CD4-positive, alpha-beta T cell (primary cell): ENCODE measurements around the gene CNTN6. TPM values are rescaled to one million over a fixed set of nuclear protein-coding genes. Genes with fewer than 3 reads are reported as not detected.

Source experiments
- ATAC-seq: fragments of 200-7000 bp; cut with Tn5 transposase; one replicate; pipeline ENCODE4 v1.10.0; 2022; ENCODE audit warnings: mild to moderate bottlenecking; ENCODE audit not compliant: poor library complexity
- CTCF ChIA-PET: fragments of 350-600 bp; sonication (Branson Sonifier 250); formaldehyde crosslinking; loops from one replicate; lab custom pipeline; 2021; ENCODE audit warnings: antibody characterized with exemption, inconsistent platforms; lab: Charles Lee
- POLR2A ChIA-PET: fragments of 350-600 bp; sonication (Branson Sonifier 250); formaldehyde crosslinking; loops from one replicate; lab custom pipeline; 2021; ENCODE audit warnings: antibody characterized with exemption, inconsistent platforms; lab: Charles Lee
- DNase-seq, 14 experiments: peaks; one replicate each; pipeline ENCODE4 v3.0.0-alpha.2; 2013 to 2020; ENCODE audit warnings: mixed read lengths in 2 of 14
- H3K27ac ChIP-seq, 2 donors: one replicate each; pipeline versions ENCODE4 v1.5.1 to v1.7.0; 2013; ENCODE audit warnings: low read length in 2 of 2, low read depth in 1 of 2, mild to moderate bottlenecking in 1 of 2
- H3K27me3 ChIP-seq, 2 experiments: 1 replicate in 1 of 2; 2 replicates in 1 of 2; pipeline versions ENCODE4 v1.6.1 to v1.7.0; 2013; ENCODE audit warnings: low read length in 2 of 2, control low read depth in 1 of 2, mild to moderate bottlenecking in 1 of 2, moderate library complexity in 1 of 2; ENCODE audit not compliant: insufficient read depth in 2 of 2, control insufficient read depth in 1 of 2
- H3K36me3 ChIP-seq: one replicate; pipeline ENCODE4 v1.6.1; 2013; ENCODE audit warnings: low read length, control low read depth; ENCODE audit not compliant: insufficient read depth
- H3K4me1 ChIP-seq: one replicate; pipeline ENCODE4 v1.6.1; 2013; ENCODE audit warnings: low read length, control low read depth; ENCODE audit not compliant: insufficient read depth
- H3K4me3 ChIP-seq: one replicate; pipeline ENCODE4 v1.5.1; 2013; ENCODE audit warnings: mild to moderate bottlenecking, low read length, moderate library complexity
- H3K9me3 ChIP-seq, 2 experiments: 1 replicate in 1 of 2; 2 replicates in 1 of 2; pipeline versions ENCODE4 v1.6.1 to v1.7.0; 2013; ENCODE audit warnings: low read length in 2 of 2, mild to moderate bottlenecking in 2 of 2, control low read depth in 1 of 2, moderate library complexity in 1 of 2; ENCODE audit not compliant: control insufficient read depth in 1 of 2, insufficient read depth in 1 of 2
- H3K27ac Mint-ChIP-seq: one replicate; pipeline ENCODE4 v1.8.0; 2020; ENCODE audit warnings: mixed read lengths
- H3K27me3 Mint-ChIP-seq: one replicate; pipeline ENCODE4 v1.8.0; 2021; ENCODE audit warnings: mixed read lengths
- H3K36me3 Mint-ChIP-seq: one replicate; pipeline ENCODE4 v1.8.0; 2021; ENCODE audit warnings: low read depth, mixed read lengths
- H3K4me1 Mint-ChIP-seq: one replicate; pipeline ENCODE4 v1.8.0; 2021; ENCODE audit warnings: low read depth, mixed read lengths
- H3K4me3 Mint-ChIP-seq: one replicate; pipeline ENCODE4 v1.8.0; 2020; ENCODE audit warnings: mild to moderate bottlenecking, mixed read lengths
- H3K9me3 Mint-ChIP-seq: one replicate; pipeline ENCODE4 v1.8.0; 2020; ENCODE audit warnings: mixed read lengths
- CTCF ChIP-seq: fragments of 200-600 bp; IDR thresholded peaks from one replicate; pipeline ENCODE4 v1.8.0; 2022; ENCODE audit warnings: antibody characterized with exemption, mild to moderate bottlenecking
- intact Hi-C, 2 experiments: fragments of 100-400 bp; cut with DNase I in 1 of 2; cut with micrococcal nuclease in 1 of 2; formaldehyde crosslinking; loops; one replicate each; pipeline versions ENCODE4 v1.15.1 to v1.9.0; 2023 to 2025; cut with DNase I, micrococcal nuclease
- total RNA-seq, 174 experiments: library from RNA in 2 of 174; stranded (reverse) in 2 of 174; gene quantifications; one replicate each; pipeline ENCODE4 v1.2.3 and lab custom pipeline; 2021 to 2026

CNTN6 gene
- total RNA-seq, 2 experiments from 2014 or later = not detected

DNA sequence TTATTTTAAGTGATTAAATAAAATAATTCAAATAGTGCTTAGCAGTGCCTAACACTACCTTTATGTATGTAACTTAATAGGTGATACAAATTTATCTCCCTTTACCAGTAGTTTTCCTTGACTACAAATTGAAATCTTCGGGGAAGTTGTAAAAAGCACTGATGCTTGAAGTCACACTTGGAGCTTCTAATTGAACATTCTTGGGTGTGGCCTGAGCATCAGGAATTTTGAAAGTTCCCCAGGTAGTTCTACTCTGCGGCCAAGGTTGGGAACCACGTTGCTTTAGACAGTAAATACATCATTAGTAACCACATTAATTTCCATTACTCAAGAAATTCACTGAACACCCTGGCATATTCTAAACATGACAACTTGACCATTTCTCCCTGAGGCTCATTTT lies 351.4 kb downstream of the CNTN6 start:
- ChIA-PET CTCF (no interaction called here), POLR2A (no interaction called here)
- Mint-ChIP-seq H3K27me3 (no peaks in the 10 kb centered on the region), H3K4me1 (no peaks in the 10 kb centered on the region), H3K27ac (no peak overlapping the region), H3K36me3 (no peaks in the 10 kb centered on the region), H3K9me3 (peaks cover 3% of the 10 kb centered on the region), H3K4me3 (no peak overlapping the region)
- intact Hi-C loops = no loop called here
- no peak for DNase-seq
- no peak for TF ChIP-seq CTCF
- ATAC-seq = no peak
- H3K4me1 ChIP-seq = no peaks in the 10 kb centered on the region
- no peak overlapping the region for H3K27ac ChIP-seq
- no peaks in the 10 kb centered on the region for H3K27me3 ChIP-seq
- no peak overlapping the region for H3K4me3 ChIP-seq
- H3K9me3 ChIP-seq = peaks cover 0 to 6% of the 10 kb centered on the region in 2 experiments
- no peaks in the 10 kb centered on the region for H3K36me3 ChIP-seq

DNA sequence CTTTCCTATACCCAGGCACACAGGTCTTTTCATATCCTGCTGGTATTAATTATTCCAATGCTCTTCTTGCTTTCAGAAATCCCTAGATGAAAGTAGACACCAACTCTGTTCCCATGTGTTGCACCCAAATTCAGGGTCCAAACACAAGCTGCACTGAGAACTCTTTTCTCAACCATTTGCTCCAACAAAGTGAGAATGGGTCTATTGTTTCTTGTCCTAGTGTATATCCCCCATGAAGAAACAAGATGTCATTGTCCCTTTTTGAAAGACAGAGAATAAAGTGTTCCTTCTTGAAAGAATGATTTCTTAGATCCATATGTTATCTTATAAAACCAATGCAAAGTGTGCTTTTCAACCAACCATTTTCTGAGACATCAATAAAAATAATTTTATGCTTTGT lies 353.7 kb downstream of the CNTN6 start:
- H3K9me3 ChIP-seq = no peaks in the 10 kb centered on the region
- Mint-ChIP-seq H3K27ac (no peak overlapping the region), H3K4me1 (no peaks in the 10 kb centered on the region), H3K9me3 (peaks cover under 1% of the 10 kb centered on the region), H3K27me3 (no peaks in the 10 kb centered on the region), H3K36me3 (no peaks in the 10 kb centered on the region), H3K4me3 (no peak overlapping the region)
- H3K4me3 ChIP-seq = no peak overlapping the region
- no peaks in the 10 kb centered on the region for H3K4me1 ChIP-seq
- H3K27ac ChIP-seq = no peak overlapping the region
- TF ChIP-seq CTCF = no peak
- no peaks in the 10 kb centered on the region for H3K27me3 ChIP-seq
- no peak for DNase-seq
- intact Hi-C loops = no loop called here
- CTCF ChIA-PET = no interaction called here
- POLR2A ChIA-PET = no interaction called here
- ATAC-seq = no peak
- H3K36me3 ChIP-seq = no peaks in the 10 kb centered on the region

- Histone ChIP-seq H3K27me3 (no peaks in the 10 kb centered on the region), H3K4me1 (no peaks in the 10 kb centered on the region), H3K4me3 (no peak overlapping the region), H3K9me3 (no peaks in the 10 kb centered on the region), H3K27ac (no peak overlapping the region), H3K36me3 (no peaks in the 10 kb centered on the region)
- Mint-ChIP-seq H3K4me1 (no peaks in the 10 kb centered on the region), H3K27me3 (no peaks in the 10 kb centered on the region), H3K27ac (no peak overlapping the region), H3K36me3 (no peaks in the 10 kb centered on the region), H3K9me3 (peaks cover 2% of the 10 kb centered on the region), H3K4me3 (no peak overlapping the region)
- CTCF ChIA-PET = no interaction called here
- POLR2A ChIA-PET = no interaction called here
- no peak for ATAC-seq
- TF ChIP-seq CTCF = no peak
- intact Hi-C loops = no loop called here
- DNase-seq = no peak
These were observed 354.6 kb downstream of the CNTN6 start for GRCh38 chr3:1447452-1447851.
